Measurements from ENCODE around the gene CSTPP1. TPM values are rescaled to one million over a fixed set of nuclear protein-coding genes. Genes with fewer than 3 reads are reported as not detected.

The CSTPP1 gene
- total RNA-seq, 1 donor from 2014 or later = 32.7 TPM

GRCh38 chr11:47002390-47002789 lies 65.8 kb downstream of the CSTPP1 start:
- H3K9me3 Mint-ChIP-seq = peaks cover 8% of the 10 kb centered on the region
- peaks cover 6% of the 10 kb centered on the region for H3K27me3 Mint-ChIP-seq (ENCODE audit: insufficient read depth, low read depth)
- peaks cover 24% of the 10 kb centered on the region for H3K36me3 Mint-ChIP-seq
- H3K79me2 ChIP-seq (ENCODE audit: low read depth) = peaks cover 23% of the 10 kb centered on the region
- peak overlapping the region; percentile 70 for H3K27ac Mint-ChIP-seq
- TF ChIP-seq EZH2phosphoT487 (IDR thresholded peaks at IDR 0.05) = no peak
- TF ChIP-seq, protein P1, sequence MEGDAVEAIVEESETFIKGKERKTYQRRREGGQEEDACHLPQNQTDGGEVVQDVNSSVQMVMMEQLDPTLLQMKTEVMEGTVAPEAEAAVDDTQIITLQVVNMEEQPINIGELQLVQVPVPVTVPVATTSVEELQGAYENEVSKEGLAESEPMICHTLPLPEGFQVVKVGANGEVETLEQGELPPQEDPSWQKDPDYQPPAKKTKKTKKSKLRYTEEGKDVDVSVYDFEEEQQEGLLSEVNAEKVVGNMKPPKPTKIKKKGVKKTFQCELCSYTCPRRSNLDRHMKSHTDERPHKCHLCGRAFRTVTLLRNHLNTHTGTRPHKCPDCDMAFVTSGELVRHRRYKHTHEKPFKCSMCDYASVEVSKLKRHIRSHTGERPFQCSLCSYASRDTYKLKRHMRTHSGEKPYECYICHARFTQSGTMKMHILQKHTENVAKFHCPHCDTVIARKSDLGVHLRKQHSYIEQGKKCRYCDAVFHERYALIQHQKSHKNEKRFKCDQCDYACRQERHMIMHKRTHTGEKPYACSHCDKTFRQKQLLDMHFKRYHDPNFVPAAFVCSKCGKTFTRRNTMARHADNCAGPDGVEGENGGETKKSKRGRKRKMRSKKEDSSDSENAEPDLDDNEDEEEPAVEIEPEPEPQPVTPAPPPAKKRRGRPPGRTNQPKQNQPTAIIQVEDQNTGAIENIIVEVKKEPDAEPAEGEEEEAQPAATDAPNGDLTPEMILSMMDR (IDR thresholded peaks at IDR 0.05) = no peak
- no peak for TF ChIP-seq EZH2 (IDR thresholded peaks at IDR 0.05)
- no peak overlapping the region for H2AFZ ChIP-seq (replicated peaks)
- H3K9me3 ChIP-seq (ENCODE audit: low read depth) = no peaks in the 10 kb centered on the region
- H3K36me3 ChIP-seq = no peaks in the 10 kb centered on the region
- peak overlapping the region; percentile 9 for H3K4me3 Mint-ChIP-seq
- DNase-seq (ENCODE audit: low spot score) = no peak
- peak overlapping the region; percentile 48 for H3K4me2 ChIP-seq
- peaks cover 14% of the 10 kb centered on the region for H3F3A ChIP-seq (ENCODE audit: low read depth)
- peaks cover 28% of the 10 kb centered on the region for H3K4me1 ChIP-seq
- H3K27me3 ChIP-seq = no peaks in the 10 kb centered on the region
- no peak overlapping the region for H3K9ac ChIP-seq
- H3K27ac ChIP-seq = no peak overlapping the region
- H4K20me1 ChIP-seq (ENCODE audit: low read depth) = peaks cover 25% of the 10 kb centered on the region
- no peak overlapping the region for H3K4me3 ChIP-seq
- H3K4me1 Mint-ChIP-seq = peaks cover 55% of the 10 kb centered on the region

- Histone ChIP-seq H3K9me3 (ENCODE audit: low read depth) (no peaks in the 10 kb centered on the region), H2AFZ (replicated peaks) (no peak overlapping the region), H3K36me3 (no peaks in the 10 kb centered on the region), H3K4me2 (no peak overlapping the region), H3F3A (ENCODE audit: low read depth) (peaks cover 14% of the 10 kb centered on the region), H3K27me3 (no peaks in the 10 kb centered on the region), H3K79me2 (ENCODE audit: low read depth) (peaks cover 26% of the 10 kb centered on the region), H3K9ac (no peak overlapping the region), H3K27ac (no peak overlapping the region), H4K20me1 (ENCODE audit: low read depth) (peaks cover 25% of the 10 kb centered on the region), H3K4me3 (no peak overlapping the region), H3K4me1 (peaks cover 28% of the 10 kb centered on the region)
- H3K4me3 Mint-ChIP-seq = no peak overlapping the region
- TF ChIP-seq, protein P1 (IDR thresholded peaks at IDR 0.05) = no peak
- TF ChIP-seq EZH2 (IDR thresholded peaks at IDR 0.05) = no peak
- TF ChIP-seq EZH2phosphoT487 (IDR thresholded peaks at IDR 0.05) = no peak
- H3K4me1 Mint-ChIP-seq = peaks cover 55% of the 10 kb centered on the region
- no peak for DNase-seq (ENCODE audit: low spot score)
- peak overlapping the region; percentile 85 for H3K27ac Mint-ChIP-seq
- peaks cover 18% of the 10 kb centered on the region for H3K36me3 Mint-ChIP-seq
- peaks cover 5% of the 10 kb centered on the region for H3K9me3 Mint-ChIP-seq
- H3K27me3 Mint-ChIP-seq (ENCODE audit: insufficient read depth, low read depth) = peaks cover 3% of the 10 kb centered on the region
Measured at GRCh38 chr11:47003180-47003877, 66.8 kb downstream of the CSTPP1 start.

DNA sequence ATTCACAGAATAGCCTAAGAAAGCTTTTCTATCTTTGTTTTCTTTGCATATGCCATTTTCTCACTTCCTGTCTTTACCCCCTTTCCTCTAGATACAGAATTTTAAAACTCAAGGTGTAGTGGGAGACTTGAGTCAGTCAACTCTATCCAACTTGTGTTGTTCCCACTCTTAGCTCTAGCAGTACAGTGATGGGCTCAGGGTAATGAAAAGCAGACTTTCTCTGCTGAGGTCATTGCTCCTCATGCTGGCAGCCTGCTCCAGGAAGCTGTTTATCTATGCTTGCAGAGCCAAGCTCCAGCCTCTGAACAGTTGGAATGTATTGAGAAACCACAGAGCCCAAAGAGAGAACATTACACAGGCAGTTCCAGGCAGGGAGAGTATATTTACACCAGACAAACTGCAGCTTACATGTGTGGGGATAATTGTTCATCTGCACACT lies 68.1 kb downstream of the CSTPP1 start:
- no peaks in the 10 kb centered on the region for H3K9me3 ChIP-seq (ENCODE audit: low read depth)
- peaks cover 55% of the 10 kb centered on the region for H3K4me1 Mint-ChIP-seq
- no peak overlapping the region for H3K9ac ChIP-seq
- no peaks in the 10 kb centered on the region for H3K36me3 ChIP-seq
- H3K4me1 ChIP-seq = peaks cover 28% of the 10 kb centered on the region
- peak overlapping the region; percentile 0 for H3K27ac Mint-ChIP-seq
- no peak overlapping the region for H3K4me2 ChIP-seq
- no peak overlapping the region for H3K4me3 Mint-ChIP-seq
- peaks cover 18% of the 10 kb centered on the region for H3K36me3 Mint-ChIP-seq
- H3K79me2 ChIP-seq (ENCODE audit: low read depth) = peaks cover 26% of the 10 kb centered on the region
- H3K27me3 ChIP-seq = no peaks in the 10 kb centered on the region
- H3K4me3 ChIP-seq = no peak overlapping the region
- H3F3A ChIP-seq (ENCODE audit: low read depth) = peaks cover 14% of the 10 kb centered on the region
- DNase-seq (ENCODE audit: low spot score) = no peak
- no peak overlapping the region for H3K27ac ChIP-seq
- peaks cover 3% of the 10 kb centered on the region for H3K27me3 Mint-ChIP-seq (ENCODE audit: insufficient read depth, low read depth)
- H2AFZ ChIP-seq (replicated peaks) = no peak overlapping the region
- H4K20me1 ChIP-seq (ENCODE audit: low read depth) = peaks cover 25% of the 10 kb centered on the region
- H3K9me3 Mint-ChIP-seq = peaks cover 8% of the 10 kb centered on the region
- TF ChIP-seq EZH2phosphoT487 (IDR thresholded peaks at IDR 0.05) (no peak), EZH2 (IDR thresholded peaks at IDR 0.05) (no peak)
- TF ChIP-seq, protein P1 (IDR thresholded peaks at IDR 0.05) = no peak
